ENCODE measurements around the gene ALG9.

ALG9 gene

DNA sequence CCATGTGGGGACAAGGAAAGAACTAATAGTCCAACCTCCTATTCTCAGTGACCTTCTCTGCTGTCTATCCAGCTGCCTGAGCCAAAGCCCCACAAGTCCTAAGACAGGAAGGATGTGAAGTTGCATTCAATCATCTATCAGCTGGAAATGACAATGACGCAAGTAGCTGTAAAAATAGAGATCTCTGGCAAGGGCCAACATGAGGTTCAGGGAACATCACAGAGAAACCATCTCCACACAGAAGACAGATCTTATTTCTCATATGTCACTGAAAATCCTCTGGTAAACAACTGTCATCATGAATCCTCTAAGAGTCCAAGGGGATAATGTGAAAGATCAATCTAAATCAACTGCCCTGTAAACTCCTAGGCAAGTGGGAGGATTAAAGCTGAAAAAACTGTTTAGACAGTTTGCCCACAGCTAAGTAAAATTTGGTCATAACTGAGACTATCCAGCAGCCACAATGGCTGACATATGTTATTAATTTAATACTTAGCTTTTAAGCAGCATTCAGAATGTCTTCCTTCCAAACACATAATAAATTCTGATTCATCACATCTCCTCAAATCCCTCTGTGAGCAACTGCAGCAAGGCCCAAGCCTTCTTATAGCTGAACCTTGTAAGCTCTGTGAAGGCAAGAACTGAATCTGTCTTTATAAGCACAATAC is 52.1 kb downstream of the ALG9 start:
- Histone ChIP-seq H2AFZ (ENCODE audit: low read length) (no peak overlapping the region), H4K20me1 (ENCODE audit: insufficient read depth, low read length, poor library complexity, severe bottlenecking) (no peaks in the 10 kb centered on the region)
- TF ChIP-seq CTCF (conservative IDR thresholded peaks at IDR 0.05; ENCODE audit: low read length), result no peak
- no peak for TF ChIP-seq EZH2phosphoT487 (IDR thresholded peaks at IDR 0.05; ENCODE audit: borderline replicate concordance)

GRCh38 chr11:111815489-111815888 is 55.9 kb downstream of the ALG9 start:
- H3K9me2 ChIP-seq (replicated peaks; ENCODE audit: low read depth, low read length), result no peaks in the 10 kb centered on the region
- no peaks in the 10 kb centered on the region for H3K9me3 ChIP-seq (ENCODE audit: insufficient read depth, low read depth, low read length)
- H3K4me1 ChIP-seq (ENCODE audit: insufficient read depth, low read length, poor library complexity, severe bottlenecking), result peaks cover 22% of the 10 kb centered on the region
- TF ChIP-seq EZH2phosphoT487 (IDR thresholded peaks at IDR 0.05; ENCODE audit: borderline replicate concordance) (no peak), CTCF (conservative IDR thresholded peaks at IDR 0.05; ENCODE audit: low read length) (no peak)
- no peak overlapping the region for H3K4me2 ChIP-seq (ENCODE audit: low read depth, low read length, poor library complexity, severe bottlenecking)
- H2AFZ ChIP-seq (ENCODE audit: low read length), result no peak overlapping the region
- H3K79me2 ChIP-seq (ENCODE audit: insufficient read depth, low read length), result no peaks in the 10 kb centered on the region
- H3F3A ChIP-seq (ENCODE audit: low read depth), result no peaks in the 10 kb centered on the region
- no peak overlapping the region for H3K4me3 ChIP-seq (ENCODE audit: low read length, poor library complexity, severe bottlenecking)
- peaks cover 10% of the 10 kb centered on the region; the same call in 1 of the 2 replicates for H3K36me3 ChIP-seq (ENCODE audit: insufficient read depth, low read length)
- H3K27me3 ChIP-seq (ENCODE audit: insufficient read depth, low read length, poor library complexity, severe bottlenecking), result no peaks in the 10 kb centered on the region
- no peaks in the 10 kb centered on the region for H4K20me1 ChIP-seq (ENCODE audit: insufficient read depth, low read length, poor library complexity, severe bottlenecking)
- no peak overlapping the region for H3K9ac ChIP-seq (ENCODE audit: low read depth, low read length, poor library complexity, severe bottlenecking)

More for the DNA sequence above, 52.1 kb downstream of the ALG9 start:
- Histone ChIP-seq H3K27me3 (ENCODE audit: insufficient read depth, low read length, poor library complexity, severe bottlenecking) (no peaks in the 10 kb centered on the region), H3K4me3 (ENCODE audit: low read length, poor library complexity, severe bottlenecking) (no peak overlapping the region), H3K36me3 (ENCODE audit: insufficient read depth, low read length) (peaks cover 15% of the 10 kb centered on the region; the same call in 1 of the 2 replicates), H3K9ac (ENCODE audit: low read depth, low read length, poor library complexity, severe bottlenecking) (no peak overlapping the region), H3K9me3 (ENCODE audit: insufficient read depth, low read depth, low read length) (no peaks in the 10 kb centered on the region), H3K4me2 (ENCODE audit: low read depth, low read length, poor library complexity, severe bottlenecking) (no peak overlapping the region), H3K9me2 (replicated peaks; ENCODE audit: low read depth, low read length) (no peaks in the 10 kb centered on the region), H3F3A (ENCODE audit: low read depth) (no peaks in the 10 kb centered on the region), H3K4me1 (ENCODE audit: insufficient read depth, low read length, poor library complexity, severe bottlenecking) (peaks cover 17% of the 10 kb centered on the region), H3K79me2 (ENCODE audit: insufficient read depth, low read length) (no peaks in the 10 kb centered on the region)

DNA sequence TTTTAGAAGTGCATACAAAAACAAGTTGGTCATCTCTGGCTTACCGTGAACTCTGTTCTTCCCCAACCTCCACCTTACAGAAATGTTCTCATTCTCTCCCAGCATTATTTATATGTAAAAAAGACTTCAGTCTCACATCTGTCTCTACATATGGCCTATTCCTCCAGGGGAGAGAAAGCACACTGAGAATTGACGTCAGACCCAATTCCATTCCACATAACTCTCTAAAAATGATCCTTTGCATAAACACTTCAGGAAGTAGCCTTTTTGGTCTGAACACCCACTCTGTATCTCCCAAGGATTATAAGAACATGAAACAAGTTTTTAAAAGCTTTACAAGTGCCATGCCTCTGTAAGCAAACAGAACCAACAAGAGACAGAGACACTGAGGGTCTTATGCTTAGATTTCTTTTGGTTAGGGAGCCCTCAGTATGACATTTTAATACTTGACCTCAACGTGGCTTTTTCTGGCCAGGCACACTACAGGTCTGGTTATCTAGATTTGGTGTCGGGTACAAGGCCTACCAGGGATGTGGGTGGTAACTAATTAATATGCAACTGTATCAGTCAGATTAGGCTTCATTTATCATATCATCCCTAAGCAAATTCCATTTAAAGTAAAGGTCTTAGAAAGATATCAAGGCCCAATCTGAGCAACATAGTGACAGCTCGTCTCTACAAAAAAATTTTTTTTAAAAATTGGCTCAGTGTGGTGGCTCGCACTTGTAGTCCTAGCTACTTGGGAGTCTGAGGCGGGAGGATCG is 56.6 kb downstream of the ALG9 start:
- Histone ChIP-seq H3K4me3 (ENCODE audit: low read length, poor library complexity, severe bottlenecking) (no peak overlapping the region), H3K36me3 (ENCODE audit: insufficient read depth, low read length) (peaks cover 13% of the 10 kb centered on the region; the same call in 1 of the 2 replicates), H3K4me1 (ENCODE audit: insufficient read depth, low read length, poor library complexity, severe bottlenecking) (peaks cover 19% of the 10 kb centered on the region), H3K9me3 (ENCODE audit: insufficient read depth, low read depth, low read length) (no peaks in the 10 kb centered on the region), H2AFZ (ENCODE audit: low read length) (no peak overlapping the region), H3K27me3 (ENCODE audit: insufficient read depth, low read length, poor library complexity, severe bottlenecking) (no peaks in the 10 kb centered on the region), H3K9me2 (replicated peaks; ENCODE audit: low read depth, low read length) (no peaks in the 10 kb centered on the region), H3K4me2 (ENCODE audit: low read depth, low read length, poor library complexity, severe bottlenecking) (no peak overlapping the region), H3K79me2 (ENCODE audit: insufficient read depth, low read length) (no peaks in the 10 kb centered on the region), H3K9ac (ENCODE audit: low read depth, low read length, poor library complexity, severe bottlenecking) (no peak overlapping the region), H3F3A (ENCODE audit: low read depth) (no peaks in the 10 kb centered on the region), H4K20me1 (ENCODE audit: insufficient read depth, low read length, poor library complexity, severe bottlenecking) (no peaks in the 10 kb centered on the region)
- no peak for TF ChIP-seq CTCF (conservative IDR thresholded peaks at IDR 0.05; ENCODE audit: low read length)
- no peak for TF ChIP-seq EZH2phosphoT487 (IDR thresholded peaks at IDR 0.05; ENCODE audit: borderline replicate concordance)
